ENCODE results near the gene CEP250.
"Not testable (repeated sequence)": the region's sequence is repeated elsewhere in the genome, so short reads cannot be mapped to it uniquely, and the experiment has no call there.

Gene CEP250

DNA sequence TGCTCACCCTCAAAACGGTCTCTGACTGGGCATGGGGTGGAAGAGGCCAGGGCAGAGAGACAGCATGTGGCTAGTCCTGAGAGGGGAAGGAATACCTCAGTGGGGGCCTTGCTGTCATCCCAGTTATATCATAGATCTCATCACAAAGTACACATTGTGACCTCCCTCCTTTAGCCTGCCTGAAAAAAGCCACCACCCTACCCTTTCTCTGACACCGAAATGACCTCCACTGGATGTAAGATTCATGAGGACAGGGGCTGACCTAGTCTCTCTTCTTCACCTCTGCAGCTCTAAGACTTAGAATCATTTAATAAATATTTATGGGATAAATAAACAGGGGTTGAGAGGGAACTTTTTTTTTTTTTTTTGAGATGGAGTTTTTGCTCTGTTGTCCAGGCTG is 74.2 kb downstream of the CEP250 start, which contains the start of gene C20orf173:
TSS of gene C20orf173 (minus strand) at position 101 of the 400 bp plus-strand sequence. CDS start 279 bp downstream, outside the sequence.
- no peak for DNase-seq

DNA sequence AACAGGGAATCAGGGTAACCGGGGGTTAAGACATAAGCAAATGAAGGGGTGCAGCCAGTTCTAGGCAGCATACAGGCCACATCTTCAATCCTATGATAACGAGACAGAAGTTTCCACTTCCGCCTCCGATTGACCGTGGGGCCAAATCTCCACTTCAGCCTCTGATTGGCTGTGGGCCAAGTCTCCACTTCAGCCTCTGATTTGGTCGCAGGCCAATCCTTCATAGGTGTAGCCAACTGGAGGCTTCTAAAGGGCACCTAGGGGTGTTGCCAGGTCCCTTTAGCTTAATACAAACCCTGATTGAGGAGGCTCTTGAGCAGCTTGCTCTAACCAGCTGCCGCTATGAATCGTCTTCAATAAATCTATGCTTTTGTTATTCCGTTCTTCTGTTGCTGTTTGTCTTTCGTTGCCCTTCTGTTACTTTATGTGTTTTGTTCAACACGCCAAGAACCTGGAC is 84.4 kb downstream of the CEP250 start:
- no peak for DNase-seq

DNA sequence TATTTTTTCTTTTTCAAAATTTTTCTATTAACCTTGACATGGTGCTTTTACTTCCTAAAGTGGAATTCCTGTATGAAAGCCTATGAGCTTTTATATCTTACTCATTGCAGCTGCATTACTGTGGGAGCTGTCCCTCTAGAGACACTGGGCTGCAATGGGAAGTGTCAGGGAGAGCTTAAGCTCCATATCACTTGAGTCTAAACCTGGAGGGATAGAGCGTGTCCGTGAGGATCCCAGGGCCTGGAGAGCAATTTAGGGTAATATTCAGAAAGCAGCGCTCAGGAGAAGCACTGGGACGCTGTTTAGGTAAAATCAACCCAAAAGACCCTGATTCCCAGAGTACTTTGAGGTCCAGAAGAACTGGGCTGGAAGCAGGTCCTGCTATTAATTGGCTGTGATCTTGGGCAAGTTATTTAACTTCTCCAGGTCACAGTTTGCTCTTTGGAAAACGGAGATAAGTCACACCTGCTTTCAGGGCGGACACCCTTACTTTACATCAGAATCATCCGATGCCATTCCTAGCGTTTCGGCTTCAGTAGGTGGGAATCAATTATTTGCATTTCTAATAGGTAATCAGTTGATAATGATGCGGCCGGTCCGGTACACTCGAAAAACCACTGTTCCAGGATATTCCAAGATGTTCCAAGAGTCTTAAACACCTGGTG is 85.9 kb downstream of the CEP250 start:
- no peak for DNase-seq

DNA sequence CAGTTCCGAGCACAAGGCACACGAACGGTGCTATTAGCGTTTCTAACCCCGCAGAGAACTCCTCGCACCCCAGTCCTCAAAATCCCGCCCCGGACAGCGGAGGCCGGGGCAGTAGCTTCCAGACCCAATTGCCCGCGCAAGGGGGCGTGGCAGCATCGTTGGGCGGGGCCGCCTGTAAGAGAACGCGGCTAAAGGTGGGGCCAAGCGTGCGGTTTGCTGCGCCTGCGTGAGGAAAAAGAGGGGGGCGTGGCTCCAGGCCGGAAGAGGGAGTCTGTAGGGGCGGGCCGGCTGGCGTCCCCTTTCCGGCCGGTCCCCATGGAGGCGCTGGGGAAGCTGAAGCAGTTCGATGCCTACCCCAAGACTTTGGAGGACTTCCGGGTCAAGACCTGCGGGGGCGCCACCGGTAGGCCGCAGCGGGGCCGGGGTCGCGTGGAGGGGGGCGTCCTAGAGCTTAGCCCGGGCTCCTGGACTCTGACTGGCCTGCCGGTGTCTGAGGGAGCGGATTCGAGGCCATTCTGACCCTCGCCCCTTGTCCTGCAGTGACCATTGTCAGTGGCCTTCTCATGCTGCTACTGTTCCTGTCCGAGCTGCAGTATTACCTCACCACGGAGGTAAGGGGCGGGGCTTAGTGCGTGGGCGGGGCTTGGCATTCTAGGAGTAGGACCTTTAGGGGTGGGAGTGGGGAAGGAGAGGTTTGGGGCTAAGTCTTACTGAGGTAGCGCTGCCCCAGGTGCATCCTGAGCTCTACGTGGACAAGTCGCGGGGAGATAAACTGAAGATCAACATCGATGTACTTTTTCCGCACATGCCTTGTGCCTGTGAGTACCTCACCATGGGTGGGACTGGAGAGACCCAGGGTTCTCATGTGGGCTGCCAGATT is 86.6 kb downstream of the CEP250 start, which contains the start of gene ERGIC3:
TSS of gene ERGIC3 (plus strand) at position 296 of the 880 bp plus-strand sequence. CDS start at position 316, 20 bp downstream.
- DNase-seq: peak; percentile 97

DNA sequence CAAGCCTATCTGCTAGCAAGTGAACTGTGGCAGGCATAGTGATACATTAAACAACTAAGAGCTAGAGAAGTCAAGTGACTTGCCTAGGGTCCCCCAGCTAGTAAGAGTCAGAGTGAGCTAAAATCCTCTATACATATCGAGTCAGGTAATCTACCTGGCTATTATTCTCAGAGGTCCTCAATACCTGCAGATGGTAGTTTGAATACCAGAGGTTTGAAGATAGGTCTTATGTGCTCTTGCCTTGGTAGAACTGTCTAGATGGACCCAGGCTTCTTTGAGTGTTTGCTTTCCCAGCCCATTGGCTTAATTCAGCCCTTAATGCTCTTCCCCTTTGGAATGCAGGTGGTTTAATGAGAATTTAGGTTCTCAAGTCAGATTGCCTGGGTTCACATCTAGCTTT is 87.6 kb downstream of the CEP250 start:
- no peak for DNase-seq

DNA sequence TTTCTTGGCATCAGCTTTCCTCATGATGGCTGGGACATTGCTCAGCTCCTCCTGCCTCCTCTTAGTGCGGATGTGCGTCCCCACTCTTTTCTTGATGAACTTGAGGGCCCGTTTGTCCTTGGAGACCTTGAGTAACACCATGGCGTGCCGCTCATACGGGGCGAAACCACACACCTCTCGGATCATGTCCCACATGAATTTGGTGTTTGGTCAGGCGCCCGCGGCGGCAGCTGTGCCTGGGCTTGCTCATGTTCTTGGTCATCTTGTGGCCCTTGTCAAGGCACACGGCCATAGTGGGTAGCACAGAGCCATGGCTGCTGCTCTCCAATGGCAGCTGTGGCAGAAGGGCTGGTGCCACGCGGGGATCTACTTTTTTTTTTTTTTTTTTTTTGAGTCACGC is 89.0 kb downstream of the CEP250 start:
- DNase-seq: no peak

DNA sequence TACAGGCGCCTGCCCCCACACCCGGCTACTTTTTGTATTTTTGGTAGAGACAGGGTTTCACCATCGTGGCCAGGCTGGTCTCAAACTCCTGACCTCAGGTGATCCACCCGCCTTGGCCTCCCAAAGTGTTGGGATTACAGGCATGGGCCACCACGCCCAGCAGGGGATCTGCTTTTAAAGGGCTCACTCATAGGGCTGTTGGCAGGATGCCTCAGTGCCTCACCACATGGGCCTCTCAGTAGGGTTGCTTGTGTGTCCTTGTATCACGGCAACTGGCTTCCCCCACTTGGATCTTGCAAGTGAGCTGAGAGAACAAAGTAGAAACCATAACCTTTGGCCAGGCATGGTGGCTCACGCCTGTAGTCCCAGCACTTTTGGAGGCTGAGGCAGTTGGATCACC is 89.5 kb downstream of the CEP250 start:
- DNase-seq: not testable (repeated sequence)

DNA sequence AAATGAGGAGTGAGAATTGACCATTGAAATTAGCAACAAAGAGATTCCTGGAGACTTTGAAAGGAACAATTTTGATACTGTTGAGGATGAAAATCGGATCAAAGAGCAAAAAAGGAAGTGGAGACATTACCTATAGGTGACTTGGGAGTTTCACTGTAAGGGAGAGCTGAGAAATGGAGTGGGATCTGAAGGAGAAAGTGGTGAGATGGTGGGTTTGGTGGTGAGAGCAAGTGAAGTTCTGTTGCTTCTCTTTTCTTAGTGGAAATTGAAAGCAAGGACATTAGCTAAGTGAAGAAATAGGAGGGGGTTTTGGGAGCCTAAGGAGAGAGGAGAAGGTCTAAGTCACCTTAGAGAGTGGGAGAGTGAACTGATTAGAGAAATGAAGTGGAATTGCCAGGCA is 90.7 kb downstream of the CEP250 start:
- DNase-seq: no peak

DNA sequence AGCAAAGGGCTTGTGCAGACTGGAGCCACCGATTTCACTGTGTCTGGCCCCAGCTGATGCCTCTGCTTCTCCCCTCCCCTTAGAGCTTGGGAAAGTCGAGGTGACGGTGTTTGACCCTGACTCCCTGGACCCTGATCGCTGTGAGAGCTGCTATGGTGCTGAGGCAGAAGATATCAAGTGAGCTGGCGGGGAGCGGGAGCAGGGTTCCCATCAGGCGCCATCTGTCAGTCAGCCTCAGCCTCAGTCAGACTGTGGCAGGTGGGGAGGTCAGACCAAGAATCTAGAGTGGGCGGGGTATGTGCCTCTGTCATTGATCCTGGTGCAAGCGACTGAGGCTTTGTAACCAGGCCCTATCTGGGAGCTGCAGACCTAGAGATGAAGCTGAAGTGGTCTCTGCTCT is 91.9 kb downstream of the CEP250 start:
- no peak for DNase-seq

DNA sequence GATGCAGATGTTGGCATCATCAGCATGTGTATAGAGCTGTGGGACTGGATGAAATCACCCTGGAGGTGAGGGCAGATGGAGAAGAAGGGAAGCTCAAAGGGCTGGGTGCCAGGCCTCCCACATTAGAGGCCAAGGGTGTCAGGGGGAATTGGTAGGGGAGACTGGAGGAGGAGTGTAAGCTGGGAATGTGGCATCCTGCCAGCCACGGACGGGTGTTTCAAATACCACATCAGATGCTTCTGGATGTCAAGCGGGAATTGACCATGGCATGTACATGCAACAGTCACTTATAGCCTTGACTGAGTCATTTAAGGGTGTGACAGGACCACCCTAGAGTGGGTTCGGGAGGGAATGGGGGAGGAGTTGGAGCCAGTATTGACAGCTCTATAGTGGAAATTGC is 96.1 kb downstream of the CEP250 start:
- DNase-seq: no peak

DNA sequence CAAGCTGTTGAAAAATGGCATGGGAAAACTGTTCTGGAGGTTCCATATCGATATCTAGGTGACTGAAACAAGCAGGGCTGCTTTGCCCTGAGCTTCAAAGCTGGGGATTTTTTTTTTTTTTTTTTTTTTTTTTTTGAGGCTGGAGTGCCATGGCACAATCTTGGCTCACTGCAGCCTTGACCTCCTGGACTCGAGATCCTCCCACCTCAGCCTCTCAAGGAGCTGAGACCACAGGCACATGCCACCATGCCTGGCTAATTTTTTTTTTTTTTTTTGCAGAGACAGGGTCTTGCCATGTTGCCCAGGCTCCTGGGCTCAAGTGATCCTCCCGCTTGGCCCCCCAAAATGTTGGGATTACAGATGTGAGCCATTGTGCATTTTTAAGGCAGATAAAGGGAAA is 97.5 kb downstream of the CEP250 start:
- no peak for DNase-seq

DNA sequence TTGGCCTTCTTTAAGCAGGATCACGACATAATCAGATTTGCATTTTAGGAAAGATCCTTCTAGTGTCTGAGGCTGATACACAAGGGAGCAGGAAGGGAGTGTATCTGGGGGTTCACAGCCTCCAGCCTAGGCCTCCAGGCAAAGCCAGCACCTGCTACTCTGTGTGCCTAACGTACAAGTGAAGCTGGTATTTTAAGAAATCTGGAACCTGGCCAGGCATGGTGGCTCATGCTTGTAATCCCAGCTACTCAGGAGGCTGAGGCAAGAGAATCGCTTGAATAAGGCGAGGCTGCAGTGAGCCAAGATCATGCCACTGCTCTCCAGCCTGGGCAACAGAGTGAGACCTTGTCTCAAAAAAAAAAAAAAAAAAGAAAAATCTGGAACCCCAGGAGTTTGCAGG is 100.1 kb downstream of the CEP250 start:
- DNase-seq: not testable (repeated sequence)

DNA sequence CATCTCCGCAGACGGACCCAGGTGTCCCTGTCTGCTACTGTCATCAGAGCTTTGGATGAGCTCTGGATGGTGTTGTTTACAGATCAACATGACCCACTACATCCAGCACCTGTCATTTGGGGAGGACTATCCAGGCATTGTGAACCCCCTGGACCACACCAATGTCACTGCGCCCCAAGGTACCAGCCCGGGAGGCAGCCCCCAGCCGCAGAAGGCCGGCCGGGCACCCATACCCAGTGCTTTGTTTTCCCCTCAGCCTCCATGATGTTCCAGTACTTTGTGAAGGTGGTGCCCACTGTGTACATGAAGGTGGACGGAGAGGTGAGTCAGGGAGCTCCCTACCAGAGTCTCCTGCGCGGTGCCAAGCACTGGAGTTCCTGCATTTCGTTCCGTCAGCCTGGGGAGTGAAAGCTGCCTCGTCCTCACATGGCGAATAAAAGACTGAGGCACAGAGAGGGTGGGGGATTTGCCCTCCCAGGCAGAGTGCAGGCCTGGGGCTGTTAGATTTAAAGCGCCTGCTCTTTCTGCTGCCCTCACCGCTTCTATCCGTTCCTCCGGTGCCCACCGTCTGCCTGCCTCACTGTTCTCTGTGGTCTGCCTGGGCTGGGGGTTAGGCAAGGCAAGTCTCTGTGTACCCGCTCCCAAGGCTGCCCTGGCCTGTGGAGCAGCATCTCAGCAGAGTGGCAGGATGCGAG is 100.7 kb downstream of the CEP250 start:
- no peak for DNase-seq

DNA sequence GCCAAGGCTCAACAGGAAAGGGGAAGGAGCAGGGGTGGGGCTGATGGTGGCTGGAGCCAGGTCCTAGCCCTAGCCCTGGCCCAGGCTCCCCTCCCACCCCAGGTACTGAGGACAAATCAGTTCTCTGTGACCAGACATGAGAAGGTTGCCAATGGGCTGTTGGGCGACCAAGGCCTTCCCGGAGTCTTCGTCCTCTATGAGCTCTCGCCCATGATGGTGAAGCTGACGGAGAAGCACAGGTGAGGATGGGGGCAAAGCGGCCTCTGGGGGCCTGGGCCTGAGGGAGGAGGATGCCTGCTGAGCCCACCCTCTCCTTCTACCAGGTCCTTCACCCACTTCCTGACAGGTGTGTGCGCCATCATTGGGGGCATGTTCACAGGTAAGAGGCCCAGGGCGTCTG is 101.5 kb downstream of the CEP250 start:
- DNase-seq: no peak

DNA sequence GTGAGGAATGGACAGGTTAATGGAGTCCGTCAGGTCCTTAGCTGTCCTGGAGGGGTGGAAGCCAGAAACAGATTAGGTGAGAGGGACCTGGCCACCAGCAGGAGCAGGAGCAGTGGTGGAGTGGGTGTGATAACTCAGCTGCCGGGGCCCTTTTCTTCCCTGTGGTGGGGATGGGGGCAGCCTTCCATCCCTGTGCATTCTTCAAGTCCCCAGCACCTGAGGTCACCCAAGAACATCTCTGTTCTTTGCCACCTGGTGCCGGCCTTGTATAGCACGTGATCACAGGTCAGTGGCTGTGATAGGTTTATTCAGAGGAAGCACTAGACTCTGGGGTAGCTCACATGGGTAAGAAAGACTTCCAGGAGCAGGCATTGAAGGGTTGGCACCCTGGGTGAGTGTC is 103.1 kb downstream of the CEP250 start:
- no peak for DNase-seq

DNA sequence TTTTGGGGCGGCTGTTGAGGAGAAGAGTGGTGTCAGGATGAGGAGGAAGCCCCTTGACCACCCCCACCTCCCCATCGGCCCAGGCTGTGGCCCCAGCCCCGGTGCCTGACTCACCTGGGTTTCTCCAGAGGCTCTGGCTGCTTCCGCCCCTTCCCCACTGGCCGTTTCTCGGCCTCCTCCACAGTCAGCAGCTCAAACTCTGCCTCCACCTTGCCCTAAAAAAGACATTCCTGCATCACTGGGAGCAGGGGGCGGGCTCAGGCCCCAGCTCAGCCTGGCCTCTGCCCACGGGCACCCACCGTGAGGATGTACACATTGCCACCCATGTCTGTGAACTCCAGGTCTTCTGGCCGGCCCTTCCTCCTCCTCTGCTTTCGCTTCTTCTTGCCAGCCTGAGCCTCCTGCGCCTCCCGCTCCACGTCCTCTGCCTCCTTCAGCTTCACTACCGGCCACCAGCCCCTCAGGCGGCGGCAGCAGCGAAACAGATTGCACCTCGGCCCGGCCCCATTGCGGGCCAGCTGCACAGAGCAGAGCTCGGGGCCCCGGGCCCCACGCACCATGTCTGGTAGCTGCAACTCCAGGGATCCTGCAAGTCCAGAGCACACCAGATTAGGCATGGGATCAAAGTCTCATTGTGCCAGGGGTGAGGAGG is 103.8 kb downstream of the CEP250 start:
- DNase-seq: no peak

DNA sequence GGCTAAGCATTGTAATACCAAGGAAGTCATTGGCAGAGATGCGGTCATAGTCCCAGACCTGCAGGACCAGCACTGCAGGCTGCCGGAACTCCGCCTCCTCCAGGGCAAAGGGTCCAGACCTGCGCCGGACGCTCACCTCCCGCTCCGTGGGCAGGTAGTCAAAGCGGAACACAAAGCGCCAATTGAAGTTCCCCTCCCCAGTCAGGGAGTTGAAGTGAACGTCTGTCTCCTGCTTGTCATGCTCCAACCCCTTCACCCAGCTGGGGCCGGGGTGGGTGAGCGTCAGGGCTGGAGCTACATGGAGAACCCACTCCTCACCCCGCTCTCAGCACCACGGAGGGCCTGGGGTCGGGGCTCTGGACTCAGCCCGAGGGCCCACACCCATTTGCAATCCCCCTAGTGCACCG is 104.7 kb downstream of the CEP250 start:
- DNase-seq: no peak

DNA sequence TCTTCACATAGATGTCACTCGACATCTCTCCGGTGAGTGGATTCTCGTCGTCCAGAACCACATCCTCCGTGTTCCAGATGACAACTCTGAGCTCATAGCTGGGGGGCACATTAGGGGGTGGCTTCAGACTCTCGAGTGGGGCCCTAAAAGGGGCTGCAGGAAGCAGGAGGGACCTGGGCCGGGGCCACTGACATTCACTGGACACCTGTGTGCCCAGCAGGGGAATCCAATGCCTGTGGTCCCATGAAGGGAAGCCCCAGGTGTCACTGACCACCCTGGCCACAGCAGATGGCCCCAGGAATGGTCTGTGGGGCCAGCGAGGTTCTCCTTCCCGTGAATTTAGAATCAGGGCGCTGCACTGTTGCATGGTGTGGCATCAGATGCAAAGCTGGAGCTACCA is 105.1 kb downstream of the CEP250 start:
- no peak for DNase-seq

DNA sequence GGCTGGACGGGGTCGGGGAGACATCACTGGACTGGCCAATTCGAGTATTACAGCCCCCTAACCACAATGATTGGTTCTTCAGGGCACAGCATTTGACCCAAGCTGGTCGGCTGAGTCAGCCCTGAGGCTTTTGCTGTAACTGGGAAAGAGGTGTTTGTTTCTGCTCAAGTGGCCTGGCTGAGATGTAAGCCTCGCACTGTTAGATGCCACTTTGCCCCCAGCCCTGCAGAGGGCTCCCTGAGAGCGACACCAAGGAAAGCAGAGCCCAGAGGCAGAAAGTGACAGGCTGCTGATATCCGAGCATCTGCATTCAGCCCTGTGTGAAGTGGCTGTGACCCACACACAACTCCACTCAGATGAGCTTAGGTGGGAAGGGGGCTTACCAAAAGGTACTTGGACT is 105.9 kb downstream of the CEP250 start:
- no peak for DNase-seq

DNA sequence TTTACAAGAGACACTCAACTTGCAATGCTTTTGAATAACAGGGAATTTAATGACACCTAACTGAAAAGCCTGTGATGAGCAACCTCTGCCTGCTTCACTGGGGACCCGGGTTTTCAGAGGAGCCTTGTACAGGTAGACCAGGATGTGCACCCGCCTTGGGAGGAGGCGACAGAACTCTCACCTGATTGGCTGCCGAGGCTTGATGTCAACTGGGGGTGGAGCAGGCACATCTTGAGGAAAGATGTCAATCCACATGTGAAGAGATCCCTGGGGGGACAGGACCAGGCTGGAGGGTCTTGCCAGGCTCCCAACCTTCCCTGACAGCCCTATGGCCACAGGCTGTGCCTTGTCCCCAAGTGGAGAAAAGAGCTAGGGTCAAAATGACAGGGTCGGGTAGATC is 106.3 kb downstream of the CEP250 start:
- DNase-seq: no peak

DNA sequence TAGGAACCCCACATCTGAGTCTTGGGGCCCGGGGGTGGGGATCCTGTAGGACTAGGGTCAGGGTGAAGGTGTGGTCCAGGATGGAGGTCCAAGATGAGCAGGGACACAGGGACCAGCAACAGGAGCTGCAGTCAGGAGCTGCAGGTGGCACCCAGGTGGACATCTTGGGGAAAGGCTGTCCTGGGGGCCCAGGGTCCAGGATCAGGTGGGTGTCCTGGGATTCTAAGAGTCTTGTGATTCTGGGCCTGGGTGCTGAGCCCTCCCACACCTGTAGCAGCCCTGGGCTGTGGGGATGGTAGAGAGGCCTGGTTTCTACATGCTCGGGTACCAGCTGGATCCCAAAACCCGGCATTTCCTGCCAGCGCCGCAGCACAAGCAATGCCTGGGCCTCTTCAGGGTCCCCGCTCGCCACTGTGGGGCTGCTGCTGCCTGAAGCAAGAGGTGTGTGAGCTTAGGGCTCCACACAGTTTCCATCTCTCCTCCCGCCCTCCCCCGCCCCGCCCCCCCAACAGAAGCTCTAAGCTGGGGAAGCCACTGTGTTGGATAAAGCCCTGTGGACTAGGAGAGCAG is 107.2 kb downstream of the CEP250 start:
- DNase-seq: no peak

DNA sequence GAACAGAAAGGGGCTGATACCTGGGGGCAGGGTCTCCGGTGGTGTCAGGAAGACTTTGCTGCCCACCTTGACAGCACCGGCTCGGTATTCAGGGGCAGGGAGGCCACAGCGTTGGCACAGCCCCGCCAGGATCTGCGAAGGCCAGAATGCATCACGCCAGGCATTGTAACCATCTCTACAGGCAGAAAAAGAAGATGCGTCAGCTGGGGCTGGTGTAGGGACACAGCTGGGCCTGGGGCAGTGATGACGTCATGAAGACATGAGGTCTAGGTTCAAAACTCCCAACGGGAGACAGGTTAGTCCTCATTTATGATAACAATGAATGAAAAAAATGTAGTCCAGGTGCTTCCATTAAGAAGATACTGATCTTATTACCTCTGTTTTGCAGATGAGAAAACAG is 108.4 kb downstream of the CEP250 start:
- no peak for DNase-seq

DNA sequence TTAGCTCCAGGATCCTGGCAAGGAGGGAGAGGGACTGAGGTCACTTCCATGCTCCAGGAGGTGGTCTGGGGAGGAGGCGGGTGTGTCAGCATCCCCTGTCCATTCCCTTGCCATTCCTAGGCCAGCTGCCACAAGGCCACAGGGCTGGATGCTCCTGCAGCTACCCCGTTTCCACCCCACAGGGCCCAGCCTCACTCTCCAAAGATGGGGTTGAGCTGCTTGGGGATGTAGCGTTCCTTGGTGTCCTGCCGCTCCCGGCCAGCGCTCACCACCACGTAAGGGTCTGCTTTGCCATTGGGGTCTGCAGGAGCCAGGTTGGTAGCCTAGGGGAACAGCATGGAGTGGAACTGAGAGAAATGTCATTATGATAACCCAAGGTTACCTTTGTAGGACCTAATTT is 109.5 kb downstream of the CEP250 start:
- DNase-seq: no peak
